Loucy (cell line): Measurements from ENCODE around the gene PDGFRB.

ENCODE experiments used
- H2AFZ ChIP-seq: fragments of 200-600 bp; sonication (generic); 2 replicates; pipeline ENCODE4 v1.6.0; 2016; ENCODE audit warnings: antibody characterized with exemption, mild to moderate bottlenecking, low read length, moderate library complexity
- H3F3A ChIP-seq: fragments of 200-600 bp; 2 replicates; pipeline ENCODE4 v1.6.0; 2016; ENCODE audit warnings: antibody characterized with exemption, low read depth, mild to moderate bottlenecking
- H3K27me3 ChIP-seq: fragments of 200-600 bp; sonication (generic); 2 replicates; pipeline ENCODE4 v1.6.1; 2014; ENCODE audit warnings: low read length, mild to moderate bottlenecking; ENCODE audit not compliant: insufficient read depth, poor library complexity, severe bottlenecking
- H3K36me3 ChIP-seq: fragments of 200-600 bp; sonication (generic); 2 replicates; pipeline ENCODE4 v1.6.1; 2016; ENCODE audit warnings: low read length; ENCODE audit not compliant: insufficient read depth
- H3K4me1 ChIP-seq: fragments of 200-600 bp; sonication (generic); 2 replicates; pipeline ENCODE4 v1.5.1; 2014; ENCODE audit warnings: low read length, mild to moderate bottlenecking; ENCODE audit not compliant: insufficient read depth, poor library complexity, severe bottlenecking
- H3K4me2 ChIP-seq: fragments of 200-600 bp; sonication (generic); 2 replicates; pipeline ENCODE4 v1.6.0; 2014; ENCODE audit warnings: antibody characterized with exemption, low read length, low read depth, mild to moderate bottlenecking; ENCODE audit not compliant: poor library complexity, severe bottlenecking
- H3K4me3 ChIP-seq: fragments of 200-600 bp; sonication (generic); 2 replicates; pipeline ENCODE4 v1.5.1; 2014; ENCODE audit warnings: low read length, mild to moderate bottlenecking, mixed read lengths; ENCODE audit not compliant: poor library complexity, severe bottlenecking
- H3K79me2 ChIP-seq: fragments of 200-600 bp; sonication (generic); 2 replicates; pipeline ENCODE4 v1.6.1; 2014; ENCODE audit warnings: low read length; ENCODE audit not compliant: insufficient read depth
- H3K9ac ChIP-seq: fragments of 200-600 bp; sonication (generic); 2 replicates; pipeline ENCODE4 v1.6.0; 2014; ENCODE audit warnings: mild to moderate bottlenecking, low read depth, low read length, moderate library complexity; ENCODE audit not compliant: poor library complexity, severe bottlenecking
- H3K9me2 ChIP-seq: fragments of 200-600 bp; sonication (generic); replicated peaks from 2 replicates; pipeline ENCODE4 v1.6.1; 2016; ENCODE audit warnings: low read depth, low read length, mixed read lengths
- H3K9me3 ChIP-seq: fragments of 200-600 bp; sonication (generic); 2 replicates; pipeline ENCODE4 v1.6.1; 2014; ENCODE audit warnings: mild to moderate bottlenecking, antibody characterized with exemption, low read length, low read depth; ENCODE audit not compliant: insufficient read depth
- H4K20me1 ChIP-seq: fragments of 200-600 bp; sonication (generic); 2 replicates; pipeline ENCODE4 v1.6.0; 2014; ENCODE audit warnings: antibody characterized with exemption, low read length, mild to moderate bottlenecking; ENCODE audit not compliant: insufficient read depth, poor library complexity, severe bottlenecking
- CTCF ChIP-seq: fragments of 200-600 bp; sonication (generic); conservative IDR thresholded peaks from 2 replicates; pipeline ENCODE4 v1.5.1; 2014; ENCODE audit warnings: mild to moderate bottlenecking, antibody characterized with exemption, low read length
- EZH2phosphoT487 ChIP-seq: fragments of 200-600 bp; IDR thresholded peaks from 2 replicates; pipeline ENCODE4 v1.6.1; 2018; ENCODE audit warnings: antibody characterized with exemption, mild to moderate bottlenecking, moderate library complexity, borderline replicate concordance

PDGFRB gene

GRCh38 chr5:150075233-150075632 lies 80.4 kb downstream of the PDGFRB start:
- Histone ChIP-seq H3K9me3 (no peaks in the 10 kb centered on the region), H3K4me2 (no peak overlapping the region), H4K20me1 (no peaks in the 10 kb centered on the region), H3K36me3 (no peaks in the 10 kb centered on the region), H3K4me1 (no peaks in the 10 kb centered on the region), H3K27me3 (no peaks in the 10 kb centered on the region), H3K79me2 (no peaks in the 10 kb centered on the region), H3K9me2 (no peaks in the 10 kb centered on the region), H3K4me3 (no peak overlapping the region), H3K9ac (no peak overlapping the region), H3F3A (no peaks in the 10 kb centered on the region), H2AFZ (no peak overlapping the region)
- TF ChIP-seq EZH2phosphoT487 (no peak), CTCF (no peak)

GRCh38 chr5:150073677-150074076 lies 82.0 kb downstream of the PDGFRB start:
- H2AFZ ChIP-seq, result no peak overlapping the region
- H3K4me1 ChIP-seq, result peaks cover 2% of the 10 kb centered on the region
- no peaks in the 10 kb centered on the region for H3F3A ChIP-seq
- no peaks in the 10 kb centered on the region for H3K79me2 ChIP-seq
- no peaks in the 10 kb centered on the region for H3K9me3 ChIP-seq
- H3K27me3 ChIP-seq, result no peaks in the 10 kb centered on the region
- no peaks in the 10 kb centered on the region for H3K9me2 ChIP-seq
- no peak overlapping the region for H3K4me2 ChIP-seq
- no peak overlapping the region for H3K9ac ChIP-seq
- no peaks in the 10 kb centered on the region for H3K36me3 ChIP-seq
- no peak overlapping the region for H3K4me3 ChIP-seq
- H4K20me1 ChIP-seq, result no peaks in the 10 kb centered on the region
- no peak for TF ChIP-seq EZH2phosphoT487
- TF ChIP-seq CTCF, result no peak

- TF ChIP-seq CTCF (no peak), EZH2phosphoT487 (no peak)
- H3K9me2 ChIP-seq, result no peaks in the 10 kb centered on the region
- no peaks in the 10 kb centered on the region for H3K9me3 ChIP-seq
- H2AFZ ChIP-seq, result no peak overlapping the region
- peaks cover 7% of the 10 kb centered on the region for H3K4me1 ChIP-seq
- no peak overlapping the region for H3K4me2 ChIP-seq
- no peaks in the 10 kb centered on the region for H3F3A ChIP-seq
- H3K4me3 ChIP-seq, result no peak overlapping the region
- no peak overlapping the region for H3K9ac ChIP-seq
- no peaks in the 10 kb centered on the region for H3K36me3 ChIP-seq
- no peaks in the 10 kb centered on the region for H3K27me3 ChIP-seq
- no peaks in the 10 kb centered on the region for H3K79me2 ChIP-seq
- no peaks in the 10 kb centered on the region for H4K20me1 ChIP-seq
These were observed 82.5 kb downstream of the PDGFRB start for GRCh38 chr5:150073086-150073625.
